HepG2 (cell line): ENCODE results near the gene IZUMO4. TPM values are rescaled to one million over a fixed set of nuclear protein-coding genes. Genes with fewer than 3 reads are reported as not detected.
A peak's percentile ranks its signal among the peaks of the same experiment; 100 is the strongest.

Experiments
- ATAC-seq: fragments of 200-7000 bp; cut with Tn5 transposase; 3 replicates; pipeline ENCODE4 v1.9.1; 2020; ENCODE audit warnings: mild to moderate bottlenecking, moderate library complexity
- BruUV-seq: library from RNA; stranded (reverse); fragments of 400-500 nt; replicated peaks from 2 replicates; lab custom pipeline; 2021; lab: Mats Ljungman, UMichigan
- CTCF ChIA-PET: fragments of 300-600 bp; formaldehyde crosslinking; extraction: SDS; loops from one replicate; lab custom pipeline; 2021; ENCODE audit warnings: low total read pairs, inconsistent platforms, low intra/inter-chr PET ratio; lab: Yijun Ruan, JAX
- POLR2A ChIA-PET: fragments of 350-600 bp; sonication (Branson Sonifier 250); formaldehyde crosslinking; loops from one replicate; lab custom pipeline; 2020; ENCODE audit warnings: antibody characterized with exemption, inconsistent platforms; lab: Yijun Ruan, JAX
- DNase-seq: peaks from one replicate; pipeline ENCODE4 v3.0.0-alpha.2; 2015; ENCODE audit warnings: low spot score
- FAIRE-seq: peaks from 3 replicates; lab custom pipeline; 2011; peaks lifted over from hg19 to GRCh38; lab: Jason Lieb, UNC
- H2AFZ ChIP-seq: one replicate; pipeline ENCODE4 v1.6.1; 2011; ENCODE audit warnings: low read length, inconsistent platforms
- H3K27ac ChIP-seq: fragments of 300-600 bp; 3 replicates; pipeline ENCODE4 v1.8.0; 2011; ENCODE audit warnings: mixed run types, mild to moderate bottlenecking, mixed read lengths, low read length, inconsistent platforms; ENCODE audit not compliant: insufficient read depth; ENCODE audit errors: extremely low read length
- H3K27me3 ChIP-seq, 2 experiments: fragments of 200-600 bp in 1 of 2; 2 replicates in 1 of 2; 3 replicates in 1 of 2; pipeline versions ENCODE4 v1.6.0 to v1.8.0; 2011; ENCODE audit warnings: low read length in 2 of 2, mild to moderate bottlenecking in 2 of 2, moderate library complexity in 2 of 2, inconsistent platforms in 1 of 2; ENCODE audit not compliant: insufficient read depth in 2 of 2, control insufficient read depth in 1 of 2
- H3K36me3 ChIP-seq, 2 experiments: fragments of 200-600 bp in 1 of 2; replicated peaks in 1 of 2; 2 replicates in 1 of 2; 3 replicates in 1 of 2; pipeline versions ENCODE4 v1.5.1 to v1.8.0; 2011; ENCODE audit warnings: low read length in 2 of 2, inconsistent platforms in 1 of 2; ENCODE audit not compliant: insufficient read depth in 2 of 2, control insufficient read depth in 1 of 2
- H3K4me1 ChIP-seq: 2 replicates; pipeline ENCODE4 v1.5.1; 2012; ENCODE audit warnings: low read length, inconsistent platforms; ENCODE audit not compliant: insufficient read depth
- H3K4me2 ChIP-seq: 2 replicates; pipeline ENCODE4 v1.6.0; 2011; ENCODE audit warnings: low read depth, low read length, inconsistent platforms
- H3K4me3 ChIP-seq, 3 experiments: fragments of 200-600 bp in 1 of 3; sonication (generic), shearing (Covaris generic) in 1 of 3; replicated peaks in 1 of 3; 2 replicates each; pipeline ENCODE4 v1.5.1; 2011 to 2016; ENCODE audit warnings: low read length in 3 of 3, inconsistent platforms in 2 of 3, low read depth in 2 of 3, mild to moderate bottlenecking in 2 of 3, control low read depth in 1 of 3, mixed read lengths in 1 of 3; ENCODE audit not compliant: insufficient read depth in 1 of 3
- H3K79me2 ChIP-seq: one replicate; pipeline ENCODE4 v1.6.1; 2011; ENCODE audit warnings: low read length, inconsistent platforms; ENCODE audit not compliant: insufficient read depth
- H3K9ac ChIP-seq: 2 replicates; pipeline ENCODE4 v1.6.0; 2011; ENCODE audit warnings: mild to moderate bottlenecking, low read depth, low read length, inconsistent platforms; ENCODE audit not compliant: insufficient read depth
- H3K9me3 ChIP-seq: 2 replicates; pipeline ENCODE4 v1.5.1; 2012; ENCODE audit warnings: mild to moderate bottlenecking, low read length
- H4K20me1 ChIP-seq: 2 replicates; pipeline ENCODE4 v1.6.0; 2011; ENCODE audit warnings: inconsistent platforms, mild to moderate bottlenecking, low read length, moderate library complexity; ENCODE audit not compliant: insufficient read depth
- CHD4 ChIP-seq: fragments of 200-600 bp; sonication (generic); IDR thresholded peaks from 2 replicates; pipeline ENCODE4 v1.7.0; 2017; ENCODE audit warnings: mild to moderate bottlenecking, low read length, borderline replicate concordance
- KAT7 ChIP-seq: IDR thresholded peaks from 2 replicates; pipeline ENCODE4 v1.6.1; 2018; ENCODE audit warnings: borderline replicate concordance, missing compliant biosample characterization
- KDM4B ChIP-seq: sonication (generic); formaldehyde crosslinking; IDR thresholded peaks from 2 replicates; pipeline ENCODE4 v1.4.0; 2020; ENCODE audit warnings: missing genetic modification reagents
- NFYB ChIP-seq: sonication (generic); formaldehyde crosslinking; IDR thresholded peaks from 2 replicates; pipeline ENCODE4 v1.4.0; 2020; ENCODE audit warnings: missing genetic modification reagents
- PATZ1 ChIP-seq: sonication (generic); formaldehyde crosslinking; IDR thresholded peaks from 2 replicates; pipeline ENCODE4 v1.4.0; 2020; ENCODE audit warnings: missing genetic modification reagents
- SALL1 ChIP-seq: sonication (generic); formaldehyde crosslinking; IDR thresholded peaks from 2 replicates; pipeline ENCODE4 v1.8.0; 2022; ENCODE audit warnings: mild to moderate bottlenecking, missing genetic modification reagents
- STAT6 ChIP-seq: sonication (generic); formaldehyde crosslinking; IDR thresholded peaks from 2 replicates; pipeline ENCODE4 v1.4.0; 2020; ENCODE audit warnings: missing genetic modification reagents, mild to moderate bottlenecking, borderline replicate concordance
- TBP ChIP-seq: sonication (generic); formaldehyde crosslinking; IDR thresholded peaks from 2 replicates; pipeline ENCODE4 v1.5.0; 2020; ENCODE audit warnings: missing genetic modification reagents
- TBX2 ChIP-seq: sonication (generic); formaldehyde crosslinking; IDR thresholded peaks from 2 replicates; pipeline ENCODE4 v1.5.0; 2020; ENCODE audit warnings: missing genetic modification reagents, mild to moderate bottlenecking, borderline replicate concordance
- TEAD2 ChIP-seq: sonication (generic); formaldehyde crosslinking; IDR thresholded peaks from 2 replicates; pipeline ENCODE4 v1.9.0; 2021; ENCODE audit warnings: missing genetic modification reagents
- ZBTB39 ChIP-seq: sonication (generic); formaldehyde crosslinking; IDR thresholded peaks from 2 replicates; pipeline ENCODE4 v1.5.0; 2020; ENCODE audit warnings: missing genetic modification reagents
- ZFP1 ChIP-seq: IDR thresholded peaks from 2 replicates; pipeline ENCODE4 v1.6.1; 2016
- ZNF3 ChIP-seq: IDR thresholded peaks from 2 replicates; pipeline ENCODE4 v1.7.0; 2017; ENCODE audit warnings: inconsistent platforms
- ZNF367 ChIP-seq: sonication (generic); formaldehyde crosslinking; IDR thresholded peaks from 2 replicates; pipeline ENCODE4 v1.4.0; 2020; ENCODE audit warnings: missing genetic modification reagents, borderline replicate concordance
- ZNF468 ChIP-seq: sonication (generic); formaldehyde crosslinking; IDR thresholded peaks from 2 replicates; pipeline ENCODE4 v1.8.0; 2022; ENCODE audit warnings: mild to moderate bottlenecking, moderate library complexity, missing genetic modification reagents
- ZNF501 ChIP-seq: sonication (generic); formaldehyde crosslinking; IDR thresholded peaks from 2 replicates; pipeline ENCODE4 v1.5.1; 2020; ENCODE audit warnings: mild to moderate bottlenecking, moderate library complexity, missing genetic modification reagents
- ZNF580 ChIP-seq: IDR thresholded peaks from 2 replicates; pipeline ENCODE4 v1.6.1; 2016; ENCODE audit warnings: low read depth, borderline replicate concordance
- WGBS: methylation state at CpG from one replicate; pipeline ENCODE4 v1.1.6; 2017; ENCODE audit warnings: low lambda C conversion rate; 5-methylcytosine and 5-hydroxymethylcytosine counted together
- in situ Hi-C: cut with HindIII; loops from 2 replicates; pipeline ENCODE4 v1.10.0; 2017; ENCODE audit warnings: low pct_unique_long_range_greater_than_20kb; ENCODE audit not compliant: extremely low pct_ligation_motif_present
- intact Hi-C: fragments of 100-400 bp; cut with micrococcal nuclease; formaldehyde crosslinking; loops from one replicate; pipeline ENCODE4 v1.10.0; 2022; ENCODE audit not compliant: unreplicated experiment
- polyA plus RNA-seq, 8 experiments: library from polyadenylated mRNA; depleted of rRNA in 3 of 8; stranded (reverse) in 7 of 8; unstranded in 1 of 8; fragments of >200 nt; fragmentation: Illumina TruSeq in 4 of 8; extraction: Trizol in 4 of 8; gene quantifications; 2 replicates each; pipeline versions ENCODE4 v1.2.1 to v1.2.3, GENCODE V29; 2011 to 2016; ENCODE audit warnings: low read depth in 4 of 8, missing spikeins in 1 of 8, mixed read lengths in 1 of 8; ENCODE audit not compliant: insufficient read depth in 1 of 8
- total RNA-seq, 5 experiments: library from RNA; depleted of rRNA; stranded (reverse); fragments of >200 nt; fragmentation: Illumina TruSeq; extraction: Trizol; gene quantifications; 2 replicates each; pipeline ENCODE4 v1.2.3, GENCODE V29; 2016; ENCODE audit warnings: low read depth in 1 of 5

IZUMO4 gene
- total and polyA plus RNA-seq, 2 of the 13 experiments (the other 11 are each of a cell fraction or from before 2014, with no cell fraction given), result 0.77 to 3.9 TPM

- peak overlapping the region; percentile 97 for H3K9ac ChIP-seq
- no peaks in the 10 kb centered on the region for H3K36me3 ChIP-seq
- ATAC-seq, result peak; percentile 65
- no peak overlapping the region for H2AFZ ChIP-seq
- H3K79me2 ChIP-seq, result no peaks in the 10 kb centered on the region
- WGBS, result 2% methylated on average over 7 of the region's 50 CpGs
- peak overlapping the region; percentile 58 to 86 (median 76) for H3K4me3 ChIP-seq
- in situ Hi-C loops, result loop anchor here (5.0 to 10.0 kb wide), 2 partner anchors 39 to 127 kb away; no protein-coding TSS in a partner anchor
- peak; percentile 97 for DNase-seq
- H3K27ac ChIP-seq, result peak overlapping the region; percentile 100
- ChIA-PET POLR2A (interaction anchor here (1.0 to 3.2 kb wide), 5 partner anchors 10 to 46 kb away, joined by 5 to 40 read pairs (median 9); partner anchors contain the start of genes BTBD2 and MKNK2), CTCF (no interaction called here)
- H3K4me1 ChIP-seq, result peaks cover 80% of the 10 kb centered on the region
- BruUV-seq, result TSS peak; percentile 94
- H3K27me3 ChIP-seq, result no peaks in the 10 kb centered on the region; a peak in 1 of 5 replicates
- peak; percentile 89 for FAIRE-seq
- H4K20me1 ChIP-seq, result no peaks in the 10 kb centered on the region
- H3K9me3 ChIP-seq, result no peaks in the 10 kb centered on the region
- intact Hi-C loops, result no loop called here
- peak overlapping the region; percentile 91 for H3K4me2 ChIP-seq
- no peak for TF ChIP-seq ZNF468 (CRISPR knock-in tag)
- TF ChIP-seq TBX2, result peak; percentile 65
- no peak for TF ChIP-seq ZNF3 (CRISPR knock-in tag)
- TF ChIP-seq STAT6 (CRISPR knock-in tag), result 0 out of 2 replicates have a peak, but pooled peaks have one; percentile 79
- peak; percentile 23; the same call in 1 of the 2 replicates for TF ChIP-seq PATZ1
- no peak for TF ChIP-seq ZFP1 (CRISPR knock-in tag)
- TF ChIP-seq KDM4B (CRISPR knock-in tag), result 0 out of 2 replicates have a peak, but pooled peaks have one; percentile 4
- peak; percentile 84 for TF ChIP-seq NFYB (CRISPR knock-in tag)
- no peak for TF ChIP-seq ZBTB39 (CRISPR knock-in tag)
- no peak for TF ChIP-seq CHD4
- TF ChIP-seq SALL1 (CRISPR knock-in tag), result no peak; the same call in 1 of the 2 replicates
- TF ChIP-seq KAT7 (CRISPR knock-in tag), result peak; percentile 31; the same call in 1 of the 2 replicates
- no peak for TF ChIP-seq TEAD2 (CRISPR knock-in tag)
- 0 out of 2 replicates have a peak, but pooled peaks have one; percentile 29 for TF ChIP-seq ZNF367
- TF ChIP-seq TBP (CRISPR knock-in tag), result no peak
- TF ChIP-seq ZNF501 (CRISPR knock-in tag), result peak; percentile 61
- TF ChIP-seq ZNF580 (CRISPR knock-in tag), result no peak; the same call in 1 of the 2 replicates
Observed at GRCh38 chr19:2061495-2062388, 35.0 kb upstream of the IZUMO4 start.
